Liver (tissue), 3 donors: Measurements from ENCODE around the gene SNCA.

Experiments used
- RAD21 ChIP-seq, 2 donors: IDR thresholded peaks; 2 replicates each; pipeline ENCODE4 v1.6.1; 2016; ENCODE audit warnings: antibody characterized with exemption in 2 of 2, mild to moderate bottlenecking in 2 of 2
- TF ChIP-seq, protein P1 (sequence below): fragments of 150-350 bp; IDR thresholded peaks from 2 replicates; pipeline ENCODE4 v1.5.1; 2017; ENCODE audit warnings: improper control_type of control experiment, low read depth, low read length; ENCODE audit not compliant: missing input control
- donor health status: healthy.
- donor health status: healthy.

DNA sequence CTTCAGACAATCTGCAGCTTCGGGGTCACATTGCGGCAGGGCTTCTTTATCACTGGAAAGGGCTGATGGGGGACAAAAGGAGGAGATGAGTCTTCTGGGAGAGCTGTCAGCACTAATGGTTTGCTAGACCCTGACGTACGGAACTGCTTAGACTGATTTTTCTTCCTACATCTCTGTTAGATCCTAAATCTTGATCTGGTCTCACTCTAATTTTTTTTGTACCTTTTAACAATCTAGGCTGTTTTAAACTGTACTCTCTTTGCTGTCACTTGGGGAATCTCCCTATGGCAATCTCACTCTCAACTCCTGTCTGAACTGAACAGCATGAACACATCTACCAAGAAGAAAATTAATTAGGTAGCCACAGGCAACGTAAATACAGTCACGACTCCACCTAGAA is 120.1 kb downstream of the SNCA start:
- TF ChIP-seq, protein P1, sequence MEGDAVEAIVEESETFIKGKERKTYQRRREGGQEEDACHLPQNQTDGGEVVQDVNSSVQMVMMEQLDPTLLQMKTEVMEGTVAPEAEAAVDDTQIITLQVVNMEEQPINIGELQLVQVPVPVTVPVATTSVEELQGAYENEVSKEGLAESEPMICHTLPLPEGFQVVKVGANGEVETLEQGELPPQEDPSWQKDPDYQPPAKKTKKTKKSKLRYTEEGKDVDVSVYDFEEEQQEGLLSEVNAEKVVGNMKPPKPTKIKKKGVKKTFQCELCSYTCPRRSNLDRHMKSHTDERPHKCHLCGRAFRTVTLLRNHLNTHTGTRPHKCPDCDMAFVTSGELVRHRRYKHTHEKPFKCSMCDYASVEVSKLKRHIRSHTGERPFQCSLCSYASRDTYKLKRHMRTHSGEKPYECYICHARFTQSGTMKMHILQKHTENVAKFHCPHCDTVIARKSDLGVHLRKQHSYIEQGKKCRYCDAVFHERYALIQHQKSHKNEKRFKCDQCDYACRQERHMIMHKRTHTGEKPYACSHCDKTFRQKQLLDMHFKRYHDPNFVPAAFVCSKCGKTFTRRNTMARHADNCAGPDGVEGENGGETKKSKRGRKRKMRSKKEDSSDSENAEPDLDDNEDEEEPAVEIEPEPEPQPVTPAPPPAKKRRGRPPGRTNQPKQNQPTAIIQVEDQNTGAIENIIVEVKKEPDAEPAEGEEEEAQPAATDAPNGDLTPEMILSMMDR = no peak
- no peak for TF ChIP-seq RAD21 (IDR thresholded peaks at IDR 0.05)
